UCSD-AML1 (cell line): Measurements from ENCODE around the gene CAST.

Experiments used
- DNase-seq: peaks from one replicate; lab custom pipeline; 2025; ENCODE audit not compliant: unreplicated experiment; lab: John Stamatoyannopoulos, UW

Gene CAST

DNA sequence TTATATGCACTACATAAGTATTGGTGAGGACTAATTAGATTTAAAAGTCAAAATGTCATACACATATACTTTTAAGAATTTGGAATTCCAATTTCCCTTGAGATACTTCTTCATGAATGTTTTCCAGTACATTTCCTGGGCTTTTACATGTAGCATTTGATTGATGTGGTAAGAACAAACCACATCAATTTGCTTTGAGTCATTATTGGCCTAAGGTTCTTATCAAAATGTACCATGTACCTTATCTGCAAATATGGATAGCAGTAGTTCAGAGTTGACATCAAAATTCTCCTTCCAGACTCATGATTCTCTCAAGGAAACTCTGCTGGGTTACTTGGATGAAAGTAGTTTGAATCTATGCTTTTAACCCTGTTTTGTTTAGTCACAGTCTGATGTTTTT lies 2.5 kb downstream of the CAST start:
- DNase-seq: no peak

DNA sequence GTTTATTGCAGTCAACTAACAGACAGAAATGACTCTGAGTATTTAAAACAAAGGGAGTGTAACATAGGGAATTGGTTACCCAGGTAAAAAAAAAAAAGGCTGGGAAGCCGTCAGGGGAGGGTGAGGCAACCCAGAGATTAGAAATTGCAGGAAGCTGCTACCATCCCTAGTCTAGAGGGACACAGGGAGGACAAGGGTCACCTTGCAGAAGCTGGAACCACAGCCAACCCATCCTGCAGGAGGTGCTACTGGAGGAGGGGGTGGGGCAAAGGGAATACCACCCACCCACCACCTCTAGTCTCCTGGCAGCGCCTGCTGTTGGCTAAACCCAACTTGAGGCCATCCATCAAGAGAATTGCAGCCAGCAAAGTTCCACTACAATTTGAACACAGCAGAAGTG lies 6.5 kb downstream of the CAST start:
- no peak for DNase-seq

DNA sequence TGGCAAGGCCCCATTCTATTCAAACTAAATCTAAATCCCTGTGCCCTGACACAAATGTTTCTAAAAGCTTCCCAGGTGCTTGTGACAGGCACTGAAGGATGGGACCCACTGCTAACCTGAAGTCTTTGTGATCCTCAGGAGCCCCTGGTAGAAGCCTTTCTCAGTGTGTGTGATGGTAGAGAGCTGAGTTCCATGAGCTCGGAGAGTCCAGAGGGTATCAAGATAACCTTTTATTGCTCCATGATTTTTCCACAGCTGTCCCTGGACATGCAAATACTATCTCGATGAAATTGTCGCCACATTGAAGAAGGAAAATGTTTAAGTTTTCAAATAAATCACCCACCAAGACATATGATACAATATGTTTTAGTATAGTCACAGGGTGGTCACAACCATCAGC lies 7.7 kb downstream of the CAST start:
- no peak for DNase-seq

DNA sequence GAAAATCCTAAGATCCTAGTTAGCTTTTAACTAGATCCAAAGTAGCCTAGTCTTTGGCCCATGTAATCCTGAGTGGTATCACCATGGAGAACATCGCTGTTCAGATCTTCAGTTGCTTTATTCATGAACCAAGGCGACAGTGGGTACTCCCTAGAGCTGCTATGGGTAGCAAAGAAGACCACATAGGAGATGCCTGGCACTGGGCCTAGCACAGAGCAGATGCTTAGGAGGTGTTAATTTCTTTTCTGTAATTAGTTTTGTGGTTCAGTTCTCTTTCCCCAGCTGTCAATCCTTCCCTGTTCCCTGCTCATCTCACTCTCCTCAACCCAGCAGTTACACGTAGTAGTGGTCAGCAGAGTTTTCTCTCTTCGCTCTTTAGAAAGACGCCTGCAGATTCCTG lies 9.3 kb downstream of the CAST start:
- DNase-seq: no peak

DNA sequence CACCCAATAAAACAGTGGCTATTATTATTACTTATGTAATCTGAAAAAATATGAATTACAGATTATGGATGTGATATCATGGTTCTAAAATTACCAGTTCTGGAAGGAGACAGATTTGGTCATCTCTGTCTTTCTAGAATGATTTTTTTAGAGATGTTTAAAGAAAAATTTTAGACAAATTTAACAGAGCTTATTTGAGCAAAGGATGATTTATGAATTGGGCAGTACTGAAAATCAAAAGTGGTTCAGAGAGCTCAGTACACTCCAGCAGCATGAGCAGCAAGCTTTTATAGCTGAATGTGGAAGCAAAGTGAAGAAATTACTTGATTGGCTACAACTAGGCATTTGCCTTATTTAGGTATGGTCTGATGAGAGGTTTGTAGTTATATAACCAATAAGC lies 11.0 kb downstream of the CAST start:
- no peak for DNase-seq

DNA sequence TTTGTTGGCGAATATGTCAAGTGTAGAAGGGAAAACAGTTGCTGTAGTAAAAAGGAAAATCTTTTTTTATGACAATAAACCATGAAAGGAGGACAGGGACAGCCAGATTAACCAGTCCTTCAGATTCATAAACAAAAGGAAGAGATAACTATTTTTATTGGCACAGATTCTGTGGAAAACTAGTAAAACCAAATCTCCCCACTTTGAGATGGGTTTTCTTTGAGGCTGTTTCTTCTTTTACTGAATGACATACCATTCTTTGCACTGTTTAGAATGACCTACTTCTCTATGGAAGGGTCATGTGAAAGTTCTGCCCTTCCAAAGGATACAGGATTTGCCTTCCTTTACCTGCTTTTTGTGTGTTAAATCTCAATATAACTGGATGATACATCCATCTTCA lies 13.7 kb downstream of the CAST start:
- DNase-seq: no peak

DNA sequence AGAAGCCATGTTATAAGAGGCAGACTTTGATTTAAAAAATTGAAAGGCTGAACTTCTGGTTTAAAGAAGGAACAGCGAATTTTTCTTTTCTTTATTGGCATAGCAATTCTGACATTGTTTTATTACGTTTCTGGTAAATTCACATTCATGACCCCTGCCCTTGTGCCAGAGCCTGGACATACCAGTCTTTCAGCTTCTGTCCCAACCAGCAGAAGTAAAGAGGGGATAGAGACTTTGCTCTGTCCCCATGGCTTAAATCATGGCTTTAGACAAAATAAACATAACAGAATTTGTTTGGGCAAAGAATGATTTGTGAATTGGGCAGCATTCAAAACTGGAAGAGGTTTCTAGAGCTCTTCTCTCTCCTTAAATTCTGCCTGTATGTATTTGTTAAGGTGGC lies 15.3 kb downstream of the CAST start:
- DNase-seq: no peak

DNA sequence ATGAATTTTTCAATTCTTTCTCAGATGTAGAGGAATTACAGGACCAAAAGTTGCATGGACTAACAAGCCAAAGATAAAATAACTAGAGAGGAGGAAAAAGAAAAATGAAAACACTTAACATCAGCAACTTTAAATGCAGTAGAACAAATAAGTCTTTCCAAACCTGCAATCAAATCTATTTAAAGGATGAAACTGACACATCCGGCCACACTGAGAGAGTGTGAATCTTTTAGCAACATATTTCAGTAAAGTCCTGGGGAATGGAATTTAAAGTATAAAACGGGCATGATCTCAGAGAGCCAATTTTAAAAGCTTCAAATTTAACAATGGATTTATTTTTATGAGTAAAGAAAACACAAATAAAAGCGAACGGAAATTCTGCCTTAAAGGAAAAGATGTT lies 17.1 kb downstream of the CAST start:
- DNase-seq: no peak

DNA sequence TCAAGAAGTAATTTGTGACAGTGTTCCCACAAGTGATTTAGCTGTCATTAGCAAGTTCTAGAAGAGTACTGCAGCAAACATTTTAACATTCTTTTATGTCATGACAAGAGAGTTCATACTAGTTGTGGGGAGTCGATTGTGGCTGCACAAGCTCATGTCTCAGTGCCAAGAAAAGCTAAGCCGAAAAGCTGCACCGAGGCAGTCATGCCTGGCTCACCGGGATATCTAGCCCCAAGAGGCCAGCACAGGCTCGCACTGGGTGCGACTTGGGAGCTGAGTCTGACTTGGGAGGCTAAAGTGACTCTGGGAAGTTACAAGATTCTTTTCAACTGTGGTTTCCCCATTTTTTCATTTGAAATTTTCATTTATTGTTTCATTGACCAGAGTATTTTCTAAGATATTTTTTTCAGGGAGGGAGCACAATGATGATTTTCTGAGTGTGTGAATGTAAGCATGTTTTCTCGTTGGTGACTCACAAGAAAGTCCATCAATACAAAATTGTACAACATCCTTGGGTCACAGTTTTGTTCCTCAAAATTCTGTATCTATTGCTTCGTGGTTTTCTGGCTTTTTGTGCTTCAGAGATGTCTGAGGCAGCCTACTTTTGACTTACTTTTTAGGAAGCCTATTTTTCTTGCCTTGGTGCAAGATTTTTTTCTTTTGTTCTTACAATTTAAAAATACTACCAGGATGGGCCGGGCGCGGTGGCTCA lies 18.7 kb downstream of the CAST start:
- DNase-seq: no peak

DNA sequence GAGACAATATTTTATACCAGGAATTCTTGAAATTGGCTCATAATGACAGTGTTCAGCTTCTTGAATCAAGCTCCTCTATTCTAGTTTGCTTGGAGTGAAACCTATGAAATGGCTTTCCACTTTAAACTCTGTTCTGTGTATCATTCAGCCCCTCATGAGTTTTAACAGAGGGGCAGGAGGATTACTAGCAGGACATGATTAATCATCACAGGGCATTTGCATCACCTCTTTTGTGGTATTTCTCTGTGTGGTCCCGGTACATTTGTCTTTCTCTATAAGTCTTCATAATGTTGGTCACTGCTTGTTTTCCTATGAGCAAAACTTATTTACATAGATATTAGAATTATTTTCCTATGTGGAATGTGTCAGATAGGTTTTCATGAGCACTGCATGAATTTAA lies 21.2 kb downstream of the CAST start:
- no peak for DNase-seq

DNA sequence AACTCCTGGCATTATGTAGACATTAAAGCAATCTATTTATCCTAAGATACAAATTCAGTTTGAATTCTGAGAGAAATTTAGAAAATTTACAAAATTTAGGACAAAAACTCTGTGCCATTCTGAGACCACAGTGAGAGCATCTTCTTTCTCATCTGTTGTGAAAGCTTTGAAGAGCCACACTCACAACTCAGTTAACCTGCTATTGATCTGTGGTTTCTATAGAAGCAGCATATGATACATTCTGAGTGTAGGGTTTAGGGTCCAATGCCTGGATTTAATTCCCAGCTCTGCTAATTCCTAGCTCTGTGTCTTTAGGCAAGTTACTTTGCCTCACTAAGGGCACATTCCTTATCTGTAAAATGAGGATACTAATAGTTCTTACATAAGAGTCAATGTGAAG lies 21.6 kb downstream of the CAST start:
- no peak for DNase-seq

DNA sequence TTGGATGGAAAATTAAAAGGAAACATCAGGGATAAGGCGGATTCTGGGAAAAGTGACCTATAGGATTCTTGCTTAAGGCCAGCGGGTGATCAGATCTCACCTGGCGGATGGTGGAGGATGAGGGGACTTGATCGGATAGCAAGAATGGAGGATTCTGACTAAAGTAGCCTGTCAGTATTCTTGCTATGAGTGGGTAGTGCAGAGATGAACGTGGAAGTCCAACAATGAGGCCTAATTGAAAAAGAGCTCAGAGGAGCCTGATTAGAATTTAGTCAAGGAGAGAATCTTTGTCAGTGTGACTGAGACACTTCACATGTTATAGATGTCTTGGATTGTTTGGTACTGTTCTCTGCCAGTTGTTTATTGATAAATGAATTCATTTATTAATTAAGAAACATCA lies 24.9 kb downstream of the CAST start:
- DNase-seq: no peak

DNA sequence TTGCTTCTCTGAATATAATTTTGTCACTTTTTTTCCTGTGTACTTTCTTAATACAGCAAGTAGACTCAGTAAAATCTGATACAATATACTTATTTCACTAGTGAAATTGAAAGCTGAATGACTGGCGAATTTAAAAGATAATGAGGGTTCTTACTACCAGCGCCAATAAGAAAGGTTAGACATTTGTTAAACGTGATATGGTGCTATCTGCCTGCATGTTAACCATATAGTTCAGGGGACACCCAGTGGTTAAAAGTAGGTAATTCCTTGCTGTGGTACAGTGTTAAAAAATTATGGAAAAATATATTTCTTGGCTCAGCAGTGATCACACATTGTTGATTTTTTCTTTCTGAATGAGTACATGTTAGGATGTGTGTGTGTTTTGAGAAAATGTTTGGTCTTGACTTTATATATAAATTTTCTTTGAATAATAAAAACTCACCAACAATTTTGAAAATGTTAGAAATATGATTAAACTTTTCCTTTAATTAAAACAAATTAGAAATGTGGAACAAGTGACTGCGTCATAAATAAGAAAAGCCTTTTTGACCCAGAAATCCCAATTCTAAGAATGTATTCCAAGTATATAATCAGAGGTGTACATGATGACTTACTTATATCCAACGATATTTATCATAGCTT lies 25.8 kb downstream of the CAST start:
- DNase-seq: no peak

DNA sequence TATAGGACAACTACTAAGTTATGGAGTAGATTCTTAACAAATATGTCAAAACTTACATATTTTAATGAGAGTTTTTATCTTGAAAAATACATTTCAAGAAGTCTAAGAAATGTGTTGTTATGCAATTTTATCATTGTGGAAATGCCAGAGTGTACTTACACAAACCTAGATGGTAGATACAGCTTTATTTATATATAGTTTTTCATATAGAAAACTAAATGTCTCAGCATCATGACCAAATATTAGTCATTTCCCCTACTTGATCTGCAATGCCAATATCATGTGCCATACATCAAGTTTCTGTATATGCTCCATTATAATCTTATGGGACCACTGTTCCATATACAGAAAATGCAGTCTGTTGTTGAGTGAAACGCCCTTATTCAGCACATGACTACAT lies 28.7 kb downstream of the CAST start:
- no peak for DNase-seq

DNA sequence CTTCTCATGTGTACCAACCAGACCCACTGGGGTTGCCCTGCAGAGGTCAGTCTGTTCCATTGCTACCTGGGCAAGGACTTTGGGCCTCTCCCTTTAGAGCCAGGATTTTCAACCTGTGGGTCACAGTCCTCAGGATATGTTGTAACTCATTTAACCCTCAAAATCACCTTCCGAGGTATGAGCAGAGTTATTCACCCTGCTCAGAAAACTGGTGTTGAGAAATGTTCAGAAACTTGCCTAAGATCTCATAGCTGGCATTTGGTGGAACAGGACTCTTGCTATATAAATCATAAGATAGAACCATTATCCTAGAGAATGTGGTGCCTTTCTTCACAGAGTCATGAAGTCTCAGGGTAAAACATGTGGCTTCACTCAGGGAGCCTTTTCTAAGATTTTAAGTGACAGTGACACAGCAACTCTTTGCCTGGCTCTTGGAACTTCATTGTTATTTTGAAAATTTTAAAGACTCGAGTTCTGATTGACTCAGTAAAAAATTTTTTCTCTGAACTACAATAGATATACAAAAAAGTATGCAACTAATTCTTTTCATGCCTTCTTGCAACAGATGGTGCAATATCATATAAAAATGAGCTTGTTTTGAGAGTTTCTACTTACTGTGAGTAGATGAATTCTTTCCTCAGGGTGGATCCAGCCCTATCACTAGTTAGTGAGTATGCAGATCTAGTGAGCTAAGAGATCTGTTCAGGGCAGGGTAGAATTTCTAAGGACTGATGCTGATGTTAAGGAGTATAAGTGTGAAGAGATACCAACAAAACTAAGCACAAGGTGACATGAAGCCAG lies 29.5 kb downstream of the CAST start:
- no peak for DNase-seq

DNA sequence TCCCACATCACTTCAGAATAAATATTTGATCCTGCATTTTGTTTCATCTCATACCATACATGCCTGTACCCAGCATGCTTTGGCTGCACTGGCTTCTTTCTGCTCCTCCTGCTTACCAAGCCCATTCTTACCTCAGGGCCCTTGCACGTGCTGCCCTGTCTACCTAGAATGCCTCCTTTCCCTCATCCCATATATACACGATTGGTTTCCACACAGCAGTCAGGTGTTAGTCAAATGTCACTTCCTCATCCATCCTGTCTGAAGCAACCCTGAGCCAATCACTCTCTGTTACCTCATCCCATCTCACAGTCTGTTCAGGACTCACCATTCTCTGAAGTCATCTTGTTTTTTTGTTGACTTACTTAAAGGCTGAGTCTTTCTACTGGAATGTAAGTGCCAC lies 30.3 kb downstream of the CAST start:
- DNase-seq: no peak

DNA sequence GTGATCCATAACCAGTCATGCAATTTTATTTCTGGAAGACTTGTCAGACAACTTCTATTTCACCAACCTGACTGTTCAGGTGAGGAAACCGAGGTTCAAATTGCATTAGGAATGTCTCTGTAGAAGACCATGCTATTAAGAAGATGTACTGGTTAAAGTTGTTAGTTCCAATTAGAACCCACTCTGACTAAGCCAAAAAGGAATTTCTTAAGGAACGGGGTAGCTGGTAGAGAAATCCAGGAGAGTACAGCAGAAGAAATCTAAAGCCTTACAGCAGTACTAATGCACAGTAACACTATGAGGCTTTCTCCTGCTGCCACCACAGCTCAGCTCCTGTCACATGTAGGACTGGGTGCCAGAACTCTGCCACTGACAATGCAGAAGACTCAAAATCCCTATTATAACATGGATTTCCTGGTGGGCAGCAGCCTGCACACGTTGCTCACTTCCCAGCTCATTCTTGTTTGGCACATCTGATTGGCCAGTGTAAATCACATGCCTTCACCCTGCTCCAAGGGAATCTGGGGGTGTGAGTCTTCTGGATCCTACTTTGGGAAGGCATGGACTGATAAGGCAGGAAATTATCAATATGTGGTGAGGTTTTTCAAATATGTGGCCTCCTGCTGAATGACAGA lies 37.1 kb downstream of the CAST start:
- no peak for DNase-seq

DNA sequence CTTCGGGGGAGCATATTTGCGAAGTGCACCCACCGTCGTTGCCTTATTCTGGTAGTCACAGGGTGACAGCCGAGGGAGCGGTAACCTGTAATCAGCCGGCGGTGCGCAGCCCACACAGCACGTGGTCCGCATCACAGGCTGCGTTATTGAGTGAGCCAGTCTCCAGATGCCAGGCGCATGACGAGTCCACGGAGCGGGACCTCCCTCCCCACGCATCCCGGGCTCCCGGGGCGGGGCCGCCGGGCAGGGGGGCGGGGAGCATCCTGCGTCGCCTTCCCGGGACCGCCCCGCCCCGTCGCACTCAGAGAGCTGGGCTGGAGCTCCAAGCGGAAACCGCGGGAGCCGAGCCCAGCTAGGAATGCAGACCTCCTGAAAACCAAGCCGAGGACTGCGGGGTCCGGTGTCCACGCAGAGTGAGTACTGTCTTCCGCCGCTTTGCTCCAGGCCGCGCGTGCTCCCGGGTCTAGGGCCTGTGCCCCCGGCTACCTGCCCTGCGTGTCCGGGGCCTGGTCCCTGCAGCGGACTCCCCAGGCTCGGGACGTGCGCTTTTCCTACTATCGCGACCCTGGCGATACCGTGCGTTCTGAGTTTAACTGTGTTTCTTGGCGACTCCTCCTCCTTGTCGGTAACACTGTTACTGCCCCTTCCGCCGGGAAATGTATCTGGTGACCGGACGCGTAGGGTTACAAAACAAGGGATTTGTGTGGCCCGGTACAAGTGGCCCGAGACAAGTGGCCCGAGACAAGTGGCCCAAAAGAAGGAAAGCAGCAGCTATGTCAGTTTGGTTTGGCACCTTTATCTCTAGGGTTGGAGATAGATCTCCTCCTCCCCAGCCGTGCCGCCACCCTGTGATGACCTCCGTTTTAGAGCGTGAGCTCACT lies 40.6 kb downstream of the CAST start:
- DNase-seq: peak; percentile 88

DNA sequence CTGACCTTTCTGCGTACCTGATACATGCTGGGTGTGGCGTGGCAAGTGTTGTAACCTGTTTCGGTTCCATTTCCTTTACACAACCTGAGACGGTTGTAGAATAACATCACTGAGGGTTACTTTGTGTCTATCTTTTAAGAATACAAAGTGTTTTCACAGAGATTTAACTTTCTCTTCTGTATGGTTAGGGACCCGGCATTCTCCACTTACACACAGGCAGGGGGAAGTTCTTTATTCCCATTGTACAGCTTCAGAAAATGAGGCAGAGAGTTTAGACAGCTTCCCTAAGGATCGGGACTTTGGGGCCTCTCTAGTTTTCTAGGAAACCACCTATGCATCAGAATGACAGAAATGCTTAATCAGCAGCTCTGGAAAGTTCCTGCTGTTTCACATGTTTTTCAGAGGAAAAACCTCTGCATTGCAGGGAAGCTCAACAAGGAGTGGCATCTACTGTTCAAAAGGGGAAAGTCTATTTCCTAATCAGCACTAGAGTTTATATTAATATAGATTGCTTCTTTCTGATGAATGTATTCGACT lies 41.3 kb downstream of the CAST start:
- DNase-seq: no peak

DNA sequence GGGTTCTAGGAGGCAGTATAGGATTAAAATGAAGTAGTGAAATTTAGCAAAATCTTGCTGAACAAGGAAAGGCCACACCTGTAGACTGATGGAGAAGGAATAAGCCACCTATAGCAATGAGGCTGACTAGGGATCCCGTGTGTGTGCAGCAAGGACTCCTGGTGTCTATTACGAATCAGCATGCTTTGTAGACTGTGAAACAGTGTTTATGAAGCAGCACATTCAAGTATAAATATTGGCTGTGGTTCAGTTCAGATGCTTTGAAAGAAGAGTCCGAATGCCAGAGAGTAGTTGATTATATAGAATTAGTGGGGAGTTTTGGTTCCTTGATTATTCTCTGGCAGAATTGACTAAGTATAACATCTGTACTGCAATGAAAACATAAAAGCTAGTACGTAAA lies 41.8 kb downstream of the CAST start:
- DNase-seq: no peak
